Embryonic facial prominence (tissue), 1 donor: ENCODE results near the gene GSTO2.

Source experiments
- DNase-seq: peaks from one replicate; pipeline ENCODE4 v3.0.0-alpha.2; 2016; ENCODE audit errors: extremely low spot score

Gene GSTO2

DNA sequence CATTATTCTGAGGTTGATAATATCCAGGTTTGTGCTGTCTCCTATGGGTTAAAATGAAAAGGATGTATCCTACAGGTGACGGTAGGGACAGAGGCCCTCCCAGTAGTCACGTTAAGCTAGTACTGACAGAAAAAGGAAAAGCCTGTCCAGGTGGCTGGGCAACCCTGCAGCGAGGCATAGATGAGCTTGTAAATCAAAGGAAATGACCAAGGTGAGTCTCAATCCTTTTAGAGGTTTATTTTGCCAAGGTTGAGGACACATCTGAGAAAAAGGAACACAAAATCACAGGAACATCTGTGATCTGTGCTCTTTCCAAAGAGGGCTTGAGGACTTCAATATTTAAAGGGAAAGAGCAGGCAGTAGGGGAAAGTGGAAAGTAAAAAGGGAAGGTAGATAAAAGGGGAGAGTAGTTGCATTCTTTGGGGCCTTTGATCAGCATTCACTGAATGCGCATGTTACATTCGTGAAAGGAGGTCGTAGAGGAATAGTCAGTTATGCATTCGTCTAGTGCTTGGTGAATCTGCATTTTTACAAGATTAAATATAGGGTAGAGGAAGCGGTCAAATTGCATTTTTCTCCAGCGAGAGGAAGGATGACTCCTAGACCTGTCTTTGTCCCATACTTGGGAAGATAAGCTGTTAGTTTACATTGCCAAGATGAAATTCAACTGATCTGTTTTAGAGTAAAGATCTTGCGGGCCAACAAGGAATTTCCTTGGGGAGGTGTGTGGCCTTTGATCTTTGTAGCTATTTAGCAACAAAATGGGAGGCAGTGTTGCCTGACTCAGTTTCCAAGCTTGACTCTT, 15.2 kb upstream of the GSTO2 start:
- no peak for DNase-seq

DNA sequence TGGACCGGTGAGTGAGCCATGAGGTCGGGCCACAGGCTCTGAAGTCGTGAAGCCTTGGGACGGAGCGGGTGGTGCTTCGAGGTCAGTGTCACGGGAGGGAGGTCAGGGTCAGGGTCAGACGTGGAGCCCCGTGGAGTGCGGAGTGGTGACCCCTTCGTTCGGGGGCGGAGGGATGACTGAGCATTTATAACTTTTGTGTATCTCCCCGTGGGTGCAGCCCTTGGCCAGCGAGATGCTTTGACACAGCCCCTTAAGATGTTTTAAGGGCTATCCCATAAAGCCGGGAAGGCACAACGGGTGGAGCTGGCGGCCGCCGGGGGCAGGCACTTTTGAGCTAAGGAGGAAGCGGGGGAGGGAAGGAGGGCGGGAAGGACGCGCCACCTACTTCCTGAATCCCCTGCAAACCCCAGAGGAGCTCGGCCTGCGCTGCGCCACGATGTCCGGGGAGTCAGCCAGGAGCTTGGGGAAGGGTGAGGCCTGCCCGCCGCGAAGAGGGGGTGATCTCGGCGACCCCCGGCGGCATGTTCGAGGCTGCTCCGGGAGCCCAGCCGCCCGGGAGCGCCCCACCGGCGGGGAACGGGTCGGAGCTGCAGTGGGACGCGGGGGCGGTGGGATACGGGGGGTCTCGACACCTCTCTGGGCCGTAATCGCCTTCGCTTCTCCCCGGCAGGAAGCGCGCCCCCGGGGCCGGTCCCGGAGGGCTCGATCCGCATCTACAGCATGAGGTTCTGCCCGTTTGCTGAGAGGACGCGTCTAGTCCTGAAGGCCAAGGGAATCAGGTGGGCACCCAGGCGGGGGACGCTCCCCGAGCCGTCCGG, 14.3 kb upstream of the GSTO2 start, which contains the start of gene GSTO1:
GSTO1 (plus strand) TSS at position 400 of the 818 bp plus-strand sequence; CDS start at position 437, 37 bp downstream.
- no peak for DNase-seq

DNA sequence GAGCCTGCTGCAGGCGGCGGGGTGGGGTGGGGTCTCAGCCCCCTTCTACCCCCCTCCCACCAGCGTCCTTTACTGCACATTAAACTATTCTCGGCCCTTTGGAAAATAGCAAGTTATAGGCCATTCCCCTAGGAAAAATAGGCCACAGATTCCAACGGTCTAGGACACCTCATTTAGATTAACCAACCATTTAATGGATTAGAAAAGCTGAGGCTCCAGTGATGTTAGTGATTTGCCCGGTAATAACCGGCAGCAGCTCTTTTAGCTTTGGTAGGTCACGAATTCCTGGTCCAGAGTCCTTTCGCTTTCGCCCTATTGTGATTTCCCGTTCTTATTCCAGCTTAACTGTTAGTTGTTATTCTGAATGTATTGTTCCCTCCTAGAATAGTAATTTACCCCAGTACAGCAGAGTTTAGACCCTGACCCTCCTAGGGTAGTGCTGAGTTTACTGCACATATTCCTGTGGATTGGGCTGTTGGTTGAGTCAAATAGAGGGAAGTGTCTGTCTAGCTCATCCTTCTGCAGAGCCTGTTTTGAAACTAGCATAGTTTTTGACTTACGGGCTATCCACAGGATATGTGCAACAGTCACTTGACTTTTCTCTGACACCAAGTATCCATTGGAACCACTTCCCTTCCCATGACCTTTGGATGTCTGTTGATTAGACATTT, 13.5 kb upstream of the GSTO2 start:
- no peak for DNase-seq

DNA sequence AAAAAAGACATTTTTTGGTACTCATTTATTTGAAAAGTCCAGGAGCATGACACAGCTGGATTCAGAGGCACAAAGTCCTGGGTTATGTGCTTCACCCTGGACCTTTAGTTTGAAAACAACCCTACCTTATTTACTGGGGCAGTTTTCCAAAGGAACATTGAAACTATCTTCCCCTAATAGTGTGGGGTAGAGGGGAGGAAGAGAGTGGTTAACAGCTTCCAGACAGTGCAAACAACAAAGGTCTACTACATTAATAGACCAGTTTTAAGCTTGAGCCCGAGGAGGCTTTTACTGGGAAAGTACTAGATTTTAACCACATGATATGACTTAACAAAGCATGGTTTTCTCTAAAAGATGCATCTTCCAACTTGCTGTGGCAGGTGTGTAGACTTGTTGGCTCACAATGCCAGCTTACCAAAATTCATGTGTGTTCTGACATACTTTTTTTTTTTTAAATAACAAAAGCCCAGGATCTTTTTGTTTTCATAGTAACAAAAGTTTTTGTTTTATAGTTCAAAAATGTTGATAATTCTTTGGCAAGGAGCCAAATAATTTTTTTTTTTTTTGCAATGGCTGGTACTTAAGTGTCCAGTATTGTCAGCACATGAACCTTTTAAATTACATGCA, 12.5 kb upstream of the GSTO2 start:
- no peak for DNase-seq

DNA sequence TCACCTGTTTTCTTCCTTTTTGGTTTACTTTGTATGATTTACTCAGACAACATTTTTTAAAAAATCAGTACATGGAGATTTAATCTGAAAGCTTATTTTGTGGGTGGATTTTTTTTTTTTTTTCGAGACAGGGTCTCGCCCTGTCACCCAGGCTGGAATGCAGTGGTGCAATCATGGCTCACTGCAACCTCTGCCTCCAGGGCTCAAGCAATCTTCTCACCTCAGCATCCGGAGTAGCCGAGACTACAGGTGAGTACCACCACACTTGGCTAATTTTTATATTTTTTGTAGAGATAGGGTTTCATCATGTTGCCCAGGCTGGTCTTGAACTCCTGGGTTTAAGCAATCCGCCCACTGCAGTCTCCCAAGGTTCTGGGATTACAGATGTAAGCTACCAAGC, 11.7 kb upstream of the GSTO2 start:
- DNase-seq = no peak

DNA sequence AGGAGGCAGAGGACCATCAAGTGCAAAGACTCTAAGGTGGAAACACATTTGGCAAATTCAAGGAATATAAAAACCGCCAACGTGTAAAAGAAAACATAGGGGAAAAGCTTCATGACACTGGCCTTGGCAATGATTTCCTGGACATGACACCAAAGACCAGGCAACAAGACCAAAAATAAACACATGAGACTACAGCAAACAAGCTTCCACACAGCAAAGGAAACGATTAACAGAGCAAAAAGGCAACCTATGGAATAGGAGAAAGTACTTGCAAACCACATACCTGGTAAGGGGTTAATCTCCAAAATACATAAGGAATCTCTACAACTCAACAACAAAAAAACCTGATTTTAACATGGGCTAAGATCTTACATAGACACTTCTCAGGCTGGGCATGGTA, 10.8 kb upstream of the GSTO2 start:
- no peak for DNase-seq

DNA sequence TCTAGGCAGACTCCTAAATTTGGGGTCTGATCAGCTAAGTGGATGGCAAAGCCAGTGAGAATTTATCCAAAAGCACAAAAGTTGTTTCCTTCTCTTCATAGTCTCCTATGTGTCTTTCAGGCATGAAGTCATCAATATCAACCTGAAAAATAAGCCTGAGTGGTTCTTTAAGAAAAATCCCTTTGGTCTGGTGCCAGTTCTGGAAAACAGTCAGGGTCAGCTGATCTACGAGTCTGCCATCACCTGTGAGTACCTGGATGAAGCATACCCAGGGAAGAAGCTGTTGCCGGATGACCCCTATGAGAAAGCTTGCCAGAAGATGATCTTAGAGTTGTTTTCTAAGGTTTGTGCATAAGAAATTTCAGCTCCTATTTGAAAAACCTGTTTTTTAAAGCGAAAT, 9.5 kb upstream of the GSTO2 start:
- DNase-seq = no peak

DNA sequence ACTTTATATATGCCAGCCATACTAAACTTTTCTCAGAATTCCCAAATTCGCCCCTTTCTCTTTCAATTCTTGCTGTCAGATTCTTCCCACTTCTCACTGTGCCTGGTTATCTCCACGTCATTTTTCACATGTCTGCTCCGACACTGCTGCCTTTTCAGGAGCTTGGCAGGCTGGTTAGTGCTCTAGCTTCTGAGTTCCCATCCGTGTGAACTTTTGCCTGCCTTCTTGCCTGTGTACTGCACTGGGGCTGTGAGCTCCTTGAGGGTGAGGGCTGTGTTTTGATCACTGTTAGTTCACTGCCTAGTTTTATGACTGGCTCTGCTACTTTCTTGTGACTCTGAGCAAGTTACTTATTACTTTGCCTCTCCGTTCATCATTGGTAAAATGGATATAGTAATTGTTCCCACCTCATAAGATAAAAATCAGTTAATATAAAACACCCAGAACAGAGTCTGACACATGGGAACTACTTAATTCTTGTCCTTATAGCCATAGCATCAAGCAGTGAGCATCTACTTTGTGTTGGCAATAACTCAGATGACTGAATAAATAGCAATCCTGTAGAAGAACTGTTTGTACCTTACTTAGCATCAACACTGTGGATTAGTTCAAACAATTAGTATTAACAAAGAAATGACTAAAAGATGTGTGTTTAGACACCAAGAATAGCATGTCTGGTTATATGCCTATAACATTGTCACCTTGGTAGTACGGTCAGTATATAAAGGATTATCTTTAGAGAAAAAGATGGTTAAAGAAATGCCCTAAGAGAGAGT, 8.8 kb upstream of the GSTO2 start:
- DNase-seq = no peak

DNA sequence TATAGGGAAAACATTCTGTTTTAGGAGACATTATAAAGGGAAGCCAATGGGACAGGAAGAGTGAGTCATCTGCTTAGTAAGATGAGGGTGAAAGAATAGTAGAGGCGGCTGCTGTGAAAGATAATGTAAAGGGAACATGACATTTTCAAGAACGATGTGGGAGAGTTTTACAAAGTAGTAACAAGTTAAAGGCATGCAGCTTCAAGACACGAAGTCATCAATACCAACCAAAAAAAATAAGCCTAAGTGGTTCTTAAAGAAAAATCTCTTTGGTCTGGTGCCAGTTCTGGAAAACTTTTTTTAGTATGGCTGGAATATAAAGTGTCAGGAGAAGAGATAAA, 8.2 kb upstream of the GSTO2 start:
- DNase-seq = no peak

DNA sequence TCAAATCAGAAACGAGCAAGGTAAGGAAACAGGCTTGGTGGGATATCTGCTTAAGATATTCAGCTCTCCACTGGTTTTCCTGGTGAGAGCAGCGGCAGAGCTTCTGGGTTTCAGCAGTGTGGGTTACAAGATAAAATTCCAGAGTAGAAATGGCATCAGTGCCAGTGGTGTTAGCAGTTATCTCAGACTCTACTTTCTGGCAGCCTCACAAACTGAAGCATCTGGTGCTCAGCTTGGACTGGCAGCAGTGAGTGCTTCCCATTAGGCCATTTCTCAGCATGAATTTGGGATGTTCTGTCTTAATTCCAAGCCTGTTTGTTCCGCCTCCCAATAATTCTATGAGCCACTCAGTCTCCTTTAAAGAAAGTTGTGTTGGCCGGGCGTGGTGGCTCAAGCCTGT, 6.9 kb upstream of the GSTO2 start:
- DNase-seq = no peak

DNA sequence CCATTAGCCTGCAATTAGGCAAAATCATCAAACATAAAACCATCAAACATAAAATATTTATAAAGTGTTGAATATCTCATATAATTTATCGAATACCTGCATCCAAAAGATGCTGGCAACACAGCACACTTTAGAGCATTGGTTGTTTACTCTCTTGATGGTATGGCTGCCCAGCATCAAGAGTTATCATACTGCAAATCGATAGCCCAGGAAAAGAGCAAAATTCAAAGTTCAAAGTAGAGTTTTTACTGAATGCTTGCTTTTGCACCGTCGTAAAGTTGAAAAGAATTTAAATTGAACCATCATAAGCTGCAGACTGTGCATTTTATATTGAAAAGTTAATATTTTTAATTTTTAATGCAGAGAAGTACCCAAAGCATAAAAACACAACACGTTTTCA, 4.2 kb upstream of the GSTO2 start:
- DNase-seq = no peak

DNA sequence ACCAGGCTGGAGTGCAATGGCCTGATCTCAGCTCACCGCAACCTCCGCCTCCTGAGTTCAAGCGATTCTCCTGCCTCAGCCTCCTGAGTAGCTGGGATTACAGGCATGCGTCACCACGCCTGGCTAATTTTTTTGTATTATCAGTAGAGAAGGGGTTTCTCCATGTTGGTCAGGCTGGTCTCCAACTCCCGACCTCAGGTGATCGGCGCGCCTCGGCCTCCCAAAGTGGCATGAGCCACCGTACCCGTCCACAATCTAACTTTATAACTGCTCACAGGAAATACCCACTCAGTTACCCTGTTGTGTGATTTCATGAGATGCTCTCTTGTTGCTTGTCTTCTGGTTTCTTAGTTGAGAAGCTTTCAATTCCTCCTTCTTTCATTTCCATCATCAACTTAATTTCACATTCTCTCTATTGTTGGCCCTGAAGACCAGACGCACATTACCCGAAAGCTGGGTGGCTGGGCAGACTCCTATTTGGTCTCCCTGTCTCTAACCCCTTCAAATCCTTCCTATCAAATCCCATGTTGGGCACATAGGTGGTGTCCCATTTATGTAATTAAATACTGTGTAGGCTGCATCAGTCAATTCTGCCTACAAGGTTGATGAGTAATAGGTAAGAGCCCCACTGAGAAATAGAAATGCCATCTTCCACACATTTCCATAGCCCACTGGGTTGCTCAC, 1.1 kb upstream of the GSTO2 start:
- DNase-seq = no peak

DNA sequence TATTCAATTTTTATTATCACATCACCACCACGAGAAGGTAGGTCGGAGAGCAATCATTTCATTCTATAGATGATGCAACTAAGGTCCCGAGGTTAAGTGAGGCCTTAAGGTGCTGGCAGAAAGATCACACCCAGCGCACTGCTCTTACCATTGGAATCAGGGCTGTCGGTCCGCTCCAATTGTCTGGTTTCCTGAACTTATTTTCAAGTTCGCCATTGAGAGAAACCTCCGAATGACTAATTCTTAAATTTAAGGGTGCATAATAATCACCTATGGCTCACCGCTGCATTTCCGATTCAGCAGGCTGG, 625 bp upstream of the GSTO2 start:
- no peak for DNase-seq

DNA sequence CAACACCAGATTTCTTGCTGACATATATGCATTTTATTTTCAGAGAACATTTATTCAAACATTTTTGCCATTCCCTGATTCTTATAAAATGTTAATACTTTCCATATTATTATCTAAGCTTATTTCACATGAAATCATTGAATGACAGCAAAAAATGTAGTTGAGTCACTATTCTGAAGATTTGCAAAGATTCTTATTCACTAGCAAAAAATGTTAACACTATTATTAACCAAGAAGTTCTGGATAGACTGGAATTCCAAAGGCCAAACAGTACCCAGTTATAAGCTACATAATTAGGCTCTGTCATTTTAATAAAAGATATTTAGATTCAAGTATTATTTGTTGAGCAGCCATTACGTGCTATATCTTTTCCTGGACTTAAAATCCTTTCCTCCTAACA, 4.3 kb downstream of the GSTO2 start:
- DNase-seq = no peak

DNA sequence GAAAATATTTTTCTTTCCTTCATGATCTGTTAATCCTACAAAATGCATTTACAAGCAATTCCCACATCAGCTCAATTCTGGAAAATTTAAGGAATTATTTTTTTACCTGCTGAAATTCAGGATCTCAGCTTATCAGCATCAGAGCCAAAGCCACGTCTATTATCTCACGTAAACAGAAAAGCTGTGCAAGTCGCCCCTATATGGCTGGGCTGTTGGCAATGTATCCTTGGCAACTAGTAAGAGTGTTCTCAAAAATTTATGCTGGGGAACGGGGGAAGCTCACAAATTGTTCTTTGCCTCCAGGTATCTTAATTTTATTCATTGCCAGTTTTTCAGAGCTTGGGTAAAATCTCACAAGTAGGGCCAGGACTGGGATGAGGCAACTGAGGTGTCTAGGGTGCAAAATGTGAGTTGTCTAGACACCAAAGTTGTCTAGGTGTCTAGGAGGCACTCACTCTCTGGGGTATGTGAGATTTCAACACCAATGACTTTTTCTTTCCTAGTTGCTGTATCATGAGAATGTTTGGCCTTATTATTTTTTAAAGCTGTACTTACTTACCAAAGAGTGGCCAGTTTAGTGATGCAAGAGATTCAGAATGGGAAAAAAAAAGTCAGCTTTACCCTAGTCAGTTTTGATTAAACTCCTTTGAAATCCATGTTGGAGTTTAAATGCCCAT, 5.1 kb downstream of the GSTO2 start:
- no peak for DNase-seq

DNA sequence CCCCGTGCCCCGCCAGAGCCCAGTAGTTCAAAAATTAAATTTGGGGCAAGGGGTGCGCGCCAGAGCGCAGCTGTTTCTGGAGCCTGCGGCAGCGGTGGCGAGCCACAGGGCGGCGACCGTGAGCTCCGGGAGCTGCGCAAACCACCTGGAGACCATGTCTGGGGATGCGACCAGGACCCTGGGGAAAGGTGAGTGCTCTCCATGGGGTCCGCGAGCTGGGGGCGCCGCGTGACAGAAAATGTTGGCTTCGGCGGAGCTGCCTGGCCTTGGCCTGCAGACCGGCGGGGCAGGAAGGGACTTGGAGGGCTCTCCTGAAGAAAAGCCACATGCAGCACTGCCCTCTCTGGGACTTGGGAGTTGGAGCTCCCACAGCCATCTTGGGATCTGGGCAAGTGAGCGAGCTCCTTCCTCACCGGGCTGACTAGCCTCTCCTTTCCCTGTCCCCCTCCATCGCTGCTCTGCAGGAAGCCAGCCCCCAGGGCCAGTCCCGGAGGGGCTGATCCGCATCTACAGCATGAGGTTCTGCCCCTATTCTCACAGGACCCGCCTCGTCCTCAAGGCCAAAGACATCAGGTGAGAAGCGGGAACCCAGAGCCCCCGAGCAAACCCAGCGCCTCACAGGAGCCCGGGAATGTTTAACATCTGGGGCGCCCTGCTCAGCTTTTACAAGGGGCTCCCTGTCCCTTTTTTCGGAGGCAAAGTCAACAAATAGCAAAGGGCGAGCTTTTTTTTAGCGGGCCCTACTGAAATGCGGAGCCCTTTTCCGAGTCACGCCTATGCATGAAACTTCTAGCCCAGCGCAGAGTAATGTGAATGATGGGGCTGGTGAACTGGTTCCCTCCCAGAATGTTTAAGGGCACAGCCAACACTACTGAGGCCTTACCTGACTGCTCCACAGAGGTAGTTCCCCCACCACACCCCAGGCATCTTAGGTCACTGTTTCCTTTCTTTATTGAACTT, 6.1 kb downstream of the GSTO2 start:
- no peak for DNase-seq

DNA sequence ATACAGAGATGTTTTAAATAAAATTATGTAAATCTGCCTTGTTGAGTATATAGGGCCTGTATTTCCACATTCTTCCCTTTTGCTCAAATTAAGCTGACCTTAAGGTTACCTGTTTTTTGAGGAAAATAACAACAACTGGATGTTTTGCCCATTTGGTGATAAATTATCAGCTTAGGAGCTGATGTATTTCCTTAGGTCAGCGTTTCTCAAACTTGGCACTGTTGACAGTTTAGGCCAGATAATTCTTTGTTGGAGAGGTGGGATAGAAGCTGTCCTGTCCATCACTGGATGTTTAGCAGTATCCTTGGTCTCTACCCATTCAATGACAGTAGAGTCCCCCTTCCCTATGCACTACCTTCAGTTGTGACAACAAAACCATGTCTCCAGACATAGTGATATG, 7.2 kb downstream of the GSTO2 start:
- no peak for DNase-seq

DNA sequence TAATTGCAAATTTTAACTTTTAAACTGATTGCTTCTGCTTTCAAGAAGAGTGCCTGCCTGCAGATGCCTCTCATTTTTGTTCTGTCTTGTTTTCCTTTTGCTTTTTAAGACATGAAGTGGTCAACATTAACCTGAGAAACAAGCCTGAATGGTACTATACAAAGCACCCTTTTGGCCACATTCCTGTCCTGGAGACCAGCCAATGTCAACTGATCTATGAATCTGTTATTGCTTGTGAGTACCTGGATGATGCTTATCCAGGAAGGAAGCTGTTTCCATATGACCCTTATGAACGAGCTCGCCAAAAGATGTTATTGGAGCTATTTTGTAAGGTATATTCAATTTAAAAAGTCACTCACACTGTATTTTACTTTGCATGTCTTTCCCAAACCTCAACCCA, 8.8 kb downstream of the GSTO2 start:
- no peak for DNase-seq

DNA sequence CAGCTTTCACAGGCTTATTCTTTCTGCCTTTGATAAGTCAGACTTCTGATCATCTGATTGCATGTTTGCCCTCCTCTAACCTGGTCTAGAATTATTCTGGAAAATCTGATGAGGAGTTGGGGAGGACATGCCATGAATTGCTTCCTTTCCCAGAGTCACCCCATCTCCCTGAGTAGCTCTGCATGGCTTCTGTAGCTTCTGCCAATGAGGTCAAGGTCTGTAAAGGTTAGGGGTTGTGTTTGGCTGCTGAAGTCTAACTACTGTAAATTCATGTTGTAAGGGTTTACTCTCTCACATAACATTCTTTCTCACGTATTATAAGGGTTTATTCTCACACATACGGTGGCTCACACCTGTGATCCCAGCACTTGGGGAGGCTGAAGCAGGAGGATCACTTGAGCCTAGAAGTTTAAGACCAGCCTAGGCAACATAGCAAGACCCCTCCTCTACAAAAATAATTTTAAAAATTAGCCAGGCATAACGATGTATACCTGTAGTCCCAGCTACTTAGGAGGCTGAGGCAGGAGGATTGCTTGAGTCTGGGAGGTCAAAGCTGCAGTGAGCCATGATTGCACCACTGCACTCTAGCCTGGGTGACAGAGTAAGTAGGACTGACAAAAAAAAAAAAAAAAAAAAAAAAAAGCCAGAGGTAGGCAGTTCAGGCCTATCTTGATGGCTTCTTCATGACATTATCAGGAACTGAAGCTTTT, 10.7 kb downstream of the GSTO2 start:
- no peak for DNase-seq
